Fibroblast of lung (primary cell): ENCODE data around the gene TMEM179. TPM values are rescaled to one million over a fixed set of nuclear protein-coding genes. Genes with fewer than 3 reads are reported as not detected.

Source experiments
- DNase-seq, 2 donors: peaks; one replicate each; pipeline versions ENCODE4 v3.0.0 to v3.0.0-alpha.2; 2010; ENCODE audit warnings: low read depth in 2 of 2
- H2AFZ ChIP-seq: 2 replicates; pipeline ENCODE4 v1.5.1; 2012; ENCODE audit warnings: low read length, control low read depth, inconsistent platforms
- H3K27ac ChIP-seq: 2 replicates; pipeline ENCODE4 v1.5.1; 2011; ENCODE audit warnings: low read length, control low read depth; ENCODE audit not compliant: insufficient read depth
- H3K27me3 ChIP-seq: 2 replicates; pipeline ENCODE4 v1.5.1; 2011; ENCODE audit warnings: mild to moderate bottlenecking, low read length; ENCODE audit not compliant: control insufficient read depth, insufficient read depth
- H3K36me3 ChIP-seq: 2 replicates; pipeline ENCODE4 v1.5.1; 2011; ENCODE audit warnings: low read length; ENCODE audit not compliant: control insufficient read depth, insufficient read depth
- H3K4me1 ChIP-seq: 2 replicates; pipeline ENCODE4 v1.5.1; 2011; ENCODE audit warnings: low read length; ENCODE audit not compliant: control insufficient read depth, insufficient read depth; ENCODE audit errors: extremely low read depth
- H3K4me2 ChIP-seq: 2 replicates; pipeline ENCODE4 v1.5.1; 2011; ENCODE audit warnings: low read length, control low read depth; ENCODE audit not compliant: insufficient read depth; ENCODE audit errors: extremely low read depth
- H3K4me3 ChIP-seq, 4 experiments: fragments of 200-600 bp in 1 of 4; sonication (generic) in 1 of 4; replicated peaks in 1 of 4; 2 replicates each; pipeline ENCODE4 v1.5.1; 2011 to 2016; ENCODE audit warnings: low read length in 4 of 4, low read depth in 3 of 4, mild to moderate bottlenecking in 3 of 4, control low read depth in 2 of 4, inconsistent platforms in 1 of 4, mixed read lengths in 1 of 4; ENCODE audit not compliant: insufficient read depth in 1 of 4; ENCODE audit errors: control extremely low read depth in 1 of 4
- H3K79me2 ChIP-seq: 2 replicates; pipeline ENCODE4 v1.5.1; 2012; ENCODE audit warnings: mild to moderate bottlenecking, low read length, inconsistent platforms; ENCODE audit not compliant: control insufficient read depth, insufficient read depth
- H3K9ac ChIP-seq: 2 replicates; pipeline ENCODE4 v1.5.1; 2011; ENCODE audit warnings: mild to moderate bottlenecking, low read length, control low read depth; ENCODE audit not compliant: insufficient read depth
- H3K9me3 ChIP-seq: 2 replicates; pipeline ENCODE4 v1.5.1; 2012; ENCODE audit warnings: low read depth, low read length; ENCODE audit not compliant: control insufficient read depth, insufficient read depth
- H4K20me1 ChIP-seq: 2 replicates; pipeline ENCODE4 v1.5.1; 2011; ENCODE audit warnings: low read length; ENCODE audit not compliant: control insufficient read depth, insufficient read depth; ENCODE audit errors: extremely low read depth
- EZH2 ChIP-seq: IDR thresholded peaks from 2 replicates; pipeline ENCODE4 v1.5.1; 2012; ENCODE audit warnings: low read length, control low read depth, mild to moderate bottlenecking; ENCODE audit errors: missing control alignments
- polyA plus RNA-seq, 2 donors: library from polyadenylated mRNA; depleted of rRNA in 1 of 2; stranded (reverse) in 1 of 2; unstranded in 1 of 2; fragments of >200 nt; gene quantifications; 2 replicates each; pipeline ENCODE4 v1.2.1, GENCODE V29; 2011 to 2012; ENCODE audit warnings: missing spikeins in 1 of 2
- total RNA-seq: library from RNA; depleted of rRNA; stranded (reverse); fragments of >200 nt; gene quantifications from 2 replicates; pipeline ENCODE4 v1.2.1, GENCODE V29; 2014
- TF ChIP-seq, protein P1 (sequence below), 2 donors: IDR thresholded peaks in 1 of 2; conservative IDR thresholded peaks in 1 of 2; 1 replicate in 1 of 2; 2 replicates in 1 of 2; pipeline ENCODE4 v1.5.1; 2011 to 2012; ENCODE audit warnings: low read length in 2 of 2, control low read depth in 1 of 2, inconsistent platforms in 1 of 2, low read depth in 1 of 2, mild to moderate bottlenecking in 1 of 2

Gene TMEM179
- total and polyA plus RNA-seq, 2 donors (not counting 1 experiment from before 2014, with no cell fraction given), result under 0.01 to 0.03 TPM

DNA sequence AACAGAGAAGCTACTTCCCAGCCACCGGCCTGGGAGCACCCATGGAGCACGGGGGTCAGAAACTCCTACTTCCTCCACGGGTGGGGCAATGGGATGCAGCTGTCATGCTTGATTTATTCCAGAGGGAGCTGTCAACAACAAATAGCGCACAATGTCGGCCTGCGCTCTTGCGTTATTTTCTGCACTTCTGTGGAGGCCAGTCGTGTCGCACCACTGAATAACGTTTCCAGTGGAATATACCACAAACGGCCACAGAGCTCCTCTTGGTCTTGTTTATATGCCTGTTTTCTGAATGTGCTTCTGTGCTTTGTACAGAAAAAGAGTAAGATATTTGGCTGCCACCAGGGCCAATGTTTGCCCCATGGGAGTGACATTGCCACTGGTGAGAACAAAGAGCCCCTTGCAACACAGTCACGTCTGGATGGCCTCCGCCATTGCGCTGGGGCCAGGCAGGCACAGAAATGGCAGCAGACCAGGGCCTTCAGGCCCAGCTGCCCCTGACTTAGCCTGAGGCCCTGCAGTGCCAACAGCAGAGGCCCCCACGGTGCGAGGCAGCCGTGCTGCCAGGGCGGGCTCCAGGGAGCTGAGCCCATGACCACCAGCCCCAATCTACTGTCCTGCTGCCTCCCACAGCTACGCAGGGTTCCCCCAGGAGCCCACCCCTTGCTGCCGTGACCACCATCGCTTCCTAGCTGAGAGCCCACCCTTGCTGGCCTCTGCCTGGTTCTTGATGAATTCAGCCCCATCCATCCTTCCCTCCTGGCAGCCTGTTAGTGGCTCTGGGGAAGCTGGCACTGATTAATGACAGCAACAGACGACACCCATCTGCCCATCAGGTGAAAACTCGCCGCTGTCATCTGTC lies 28.9 kb upstream of the TMEM179 start:
- no peaks in the 10 kb centered on the region for H3K4me1 ChIP-seq
- no peaks in the 10 kb centered on the region for H3K79me2 ChIP-seq
- H3K4me3 ChIP-seq, result no peak overlapping the region
- no peak overlapping the region for H2AFZ ChIP-seq
- no peaks in the 10 kb centered on the region for H3K36me3 ChIP-seq
- no peak for DNase-seq
- TF ChIP-seq EZH2, result no peak
- TF ChIP-seq, protein P1, sequence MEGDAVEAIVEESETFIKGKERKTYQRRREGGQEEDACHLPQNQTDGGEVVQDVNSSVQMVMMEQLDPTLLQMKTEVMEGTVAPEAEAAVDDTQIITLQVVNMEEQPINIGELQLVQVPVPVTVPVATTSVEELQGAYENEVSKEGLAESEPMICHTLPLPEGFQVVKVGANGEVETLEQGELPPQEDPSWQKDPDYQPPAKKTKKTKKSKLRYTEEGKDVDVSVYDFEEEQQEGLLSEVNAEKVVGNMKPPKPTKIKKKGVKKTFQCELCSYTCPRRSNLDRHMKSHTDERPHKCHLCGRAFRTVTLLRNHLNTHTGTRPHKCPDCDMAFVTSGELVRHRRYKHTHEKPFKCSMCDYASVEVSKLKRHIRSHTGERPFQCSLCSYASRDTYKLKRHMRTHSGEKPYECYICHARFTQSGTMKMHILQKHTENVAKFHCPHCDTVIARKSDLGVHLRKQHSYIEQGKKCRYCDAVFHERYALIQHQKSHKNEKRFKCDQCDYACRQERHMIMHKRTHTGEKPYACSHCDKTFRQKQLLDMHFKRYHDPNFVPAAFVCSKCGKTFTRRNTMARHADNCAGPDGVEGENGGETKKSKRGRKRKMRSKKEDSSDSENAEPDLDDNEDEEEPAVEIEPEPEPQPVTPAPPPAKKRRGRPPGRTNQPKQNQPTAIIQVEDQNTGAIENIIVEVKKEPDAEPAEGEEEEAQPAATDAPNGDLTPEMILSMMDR (conservative IDR thresholded peaks at IDR 0.05 in 1 of 2, IDR thresholded peaks at IDR 0.05 in 1 of 2; ENCODE audit: low read depth in 1 of 2, low read length in 2 of 2), result no peak
- no peak overlapping the region for H3K9ac ChIP-seq
- no peak overlapping the region for H3K27ac ChIP-seq
- H4K20me1 ChIP-seq, result no peaks in the 10 kb centered on the region
- no peak overlapping the region for H3K4me2 ChIP-seq
- no peaks in the 10 kb centered on the region for H3K9me3 ChIP-seq
- H3K27me3 ChIP-seq, result no peaks in the 10 kb centered on the region

DNA sequence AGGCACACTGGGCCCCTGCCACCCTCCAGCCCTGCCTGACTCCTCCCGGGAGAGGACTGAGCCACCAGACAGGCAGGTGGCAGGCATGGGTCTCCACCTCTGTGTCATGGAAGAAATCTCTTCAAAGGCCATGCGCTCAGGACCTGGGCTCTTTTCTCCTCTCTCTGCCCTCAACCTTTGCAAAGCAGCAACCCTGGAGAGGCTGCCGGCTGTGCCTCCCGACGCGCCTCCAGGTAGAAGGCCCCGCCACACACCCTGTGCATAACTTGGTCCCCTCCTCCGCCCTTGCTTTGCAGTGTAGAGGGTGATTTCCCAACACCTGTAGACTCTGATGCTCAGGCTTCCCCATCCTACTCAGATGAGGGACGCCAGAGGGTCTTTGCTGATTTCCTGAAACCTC lies 28.2 kb upstream of the TMEM179 start:
- no peak overlapping the region for H3K4me3 ChIP-seq
- no peak overlapping the region for H3K4me2 ChIP-seq
- H3K36me3 ChIP-seq, result no peaks in the 10 kb centered on the region
- no peaks in the 10 kb centered on the region for H3K79me2 ChIP-seq
- H3K27ac ChIP-seq, result no peak overlapping the region
- H3K27me3 ChIP-seq, result no peaks in the 10 kb centered on the region
- H4K20me1 ChIP-seq, result no peaks in the 10 kb centered on the region
- no peaks in the 10 kb centered on the region for H3K4me1 ChIP-seq
- TF ChIP-seq, protein P1 (conservative IDR thresholded peaks at IDR 0.05 in 1 of 2, IDR thresholded peaks at IDR 0.05 in 1 of 2; ENCODE audit: low read depth in 1 of 2, low read length in 2 of 2), result no peak
- TF ChIP-seq EZH2, result no peak
- DNase-seq, result no peak
- no peaks in the 10 kb centered on the region for H3K9me3 ChIP-seq
- H3K9ac ChIP-seq, result no peak overlapping the region
- no peak overlapping the region for H2AFZ ChIP-seq

DNA sequence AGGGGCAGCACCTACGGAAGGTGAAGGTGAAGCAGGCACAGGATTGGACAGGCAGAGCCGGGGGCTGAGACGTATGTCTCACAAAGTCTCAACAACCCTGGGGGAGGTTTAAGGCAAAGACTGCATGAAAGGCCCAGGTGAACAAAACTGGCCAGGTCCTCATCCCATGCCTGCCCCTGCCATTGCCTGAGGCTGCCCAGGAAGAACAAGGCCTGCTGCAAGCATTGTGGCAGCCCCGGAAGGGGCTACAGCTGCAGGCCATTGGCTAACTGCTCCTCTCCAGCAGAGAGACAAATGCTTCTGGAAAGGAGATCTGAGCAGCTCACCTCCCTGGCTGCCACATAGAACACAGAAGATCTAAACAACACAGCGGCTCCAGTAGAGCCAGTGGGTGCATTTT lies 20.4 kb upstream of the TMEM179 start:
- Histone ChIP-seq H4K20me1 (peaks cover 2% of the 10 kb centered on the region), H3K36me3 (no peaks in the 10 kb centered on the region), H3K4me2 (no peak overlapping the region), H2AFZ (no peak overlapping the region), H3K4me1 (no peaks in the 10 kb centered on the region), H3K27me3 (peaks cover 3% of the 10 kb centered on the region), H3K27ac (no peak overlapping the region), H3K9me3 (no peaks in the 10 kb centered on the region), H3K79me2 (no peaks in the 10 kb centered on the region), H3K4me3 (no peak overlapping the region), H3K9ac (no peak overlapping the region)
- no peak for DNase-seq
- TF ChIP-seq, protein P1 (conservative IDR thresholded peaks at IDR 0.05 in 1 of 2, IDR thresholded peaks at IDR 0.05 in 1 of 2; ENCODE audit: low read depth in 1 of 2, low read length in 2 of 2), result no peak
- no peak for TF ChIP-seq EZH2
